NCI-H1417 treated with DMSO at 0.1 percent for 48 hours (cell line): ENCODE results near the gene PDE7B.

Experiments
- DNase-seq: peaks from one replicate; lab custom pipeline; 2025; lab: John Stamatoyannopoulos, UW

PDE7B gene

DNA sequence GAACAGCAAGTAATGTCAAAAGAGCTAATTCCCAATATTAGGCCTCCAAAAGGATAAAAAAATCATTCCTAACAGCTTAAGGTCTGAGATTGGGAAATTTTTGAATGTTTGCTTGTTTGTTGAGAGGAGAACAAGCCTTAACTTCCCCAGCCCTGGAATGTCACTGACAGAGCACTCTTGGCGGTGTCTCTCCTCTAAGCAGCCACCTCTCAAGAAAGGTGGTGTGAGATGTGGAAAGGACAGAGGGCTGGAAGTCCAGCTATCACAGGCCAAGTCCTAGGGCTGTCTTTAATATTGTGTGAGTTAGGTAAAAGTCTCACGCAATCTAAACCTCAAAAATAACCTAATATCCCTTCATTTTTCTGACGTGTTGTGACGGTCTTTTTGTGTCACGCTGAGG, 297.0 kb downstream of the PDE7B start:
- DNase-seq: no peak

DNA sequence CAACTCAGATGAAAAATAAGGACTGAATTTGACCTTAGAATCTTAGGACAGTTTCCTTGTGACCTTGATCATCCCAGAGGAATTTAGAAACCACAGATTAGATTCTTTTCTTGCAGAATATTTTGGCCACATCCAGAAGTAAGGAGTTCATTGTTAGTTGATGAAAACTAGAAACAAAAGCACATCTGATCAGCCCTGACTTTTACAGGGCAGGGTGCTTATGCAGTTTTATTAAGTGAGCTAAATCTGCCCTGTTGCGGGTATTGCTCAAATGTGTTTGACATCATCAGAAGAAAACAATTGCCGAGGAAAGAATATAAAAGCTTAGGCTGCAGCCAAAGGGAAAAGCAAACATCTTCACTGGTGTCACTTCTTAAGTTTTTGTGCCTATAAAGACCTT, 297.8 kb downstream of the PDE7B start:
- DNase-seq: no peak

DNA sequence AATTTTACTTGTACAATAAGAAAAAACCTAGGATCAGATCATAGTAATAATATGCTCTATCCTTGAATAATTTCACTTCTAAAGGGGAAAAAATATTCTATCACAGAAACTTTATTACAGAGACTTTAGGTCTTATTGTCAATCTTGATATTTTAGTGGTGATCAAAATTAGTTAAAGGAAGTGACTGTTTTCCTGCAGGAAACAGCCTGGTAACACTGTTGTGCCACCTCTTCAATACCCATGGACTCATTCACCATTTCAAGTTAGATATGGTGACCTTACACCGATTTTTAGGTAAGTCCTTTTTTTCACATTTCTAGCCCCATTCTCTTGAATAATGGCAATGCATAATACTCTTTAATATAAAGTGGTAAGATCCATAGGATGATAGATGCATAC, 299.5 kb downstream of the PDE7B start:
- no peak for DNase-seq

DNA sequence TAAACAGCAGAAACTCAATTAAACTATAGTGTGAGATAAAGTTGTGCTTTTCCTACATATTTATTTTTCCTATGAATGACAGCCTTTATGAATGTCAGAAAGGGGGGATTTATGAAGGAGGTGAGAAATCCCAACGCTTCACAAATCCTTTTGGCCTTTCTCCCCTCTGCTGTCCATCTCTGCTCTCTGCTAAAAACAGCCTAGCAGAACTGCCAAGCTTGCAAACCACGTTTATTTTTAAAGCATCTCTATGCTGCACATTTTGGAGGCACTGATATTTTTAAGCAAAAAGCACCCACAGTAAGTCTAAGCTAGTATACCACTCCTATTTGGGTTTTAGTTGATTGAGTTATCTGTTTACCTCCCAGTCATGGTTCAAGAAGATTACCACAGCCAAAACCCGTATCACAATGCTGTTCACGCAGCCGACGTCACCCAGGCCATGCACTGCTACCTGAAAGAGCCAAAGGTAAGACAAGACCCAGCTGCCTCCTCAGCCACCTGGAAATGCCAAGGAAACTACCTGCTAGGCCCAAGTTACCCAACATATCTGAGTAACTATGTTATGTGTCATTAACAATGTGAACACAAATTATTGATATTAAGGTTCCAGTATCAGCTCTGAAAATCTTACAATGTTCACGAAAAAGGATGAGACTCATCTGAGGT, 302.3 kb downstream of the PDE7B start:
- DNase-seq: no peak

DNA sequence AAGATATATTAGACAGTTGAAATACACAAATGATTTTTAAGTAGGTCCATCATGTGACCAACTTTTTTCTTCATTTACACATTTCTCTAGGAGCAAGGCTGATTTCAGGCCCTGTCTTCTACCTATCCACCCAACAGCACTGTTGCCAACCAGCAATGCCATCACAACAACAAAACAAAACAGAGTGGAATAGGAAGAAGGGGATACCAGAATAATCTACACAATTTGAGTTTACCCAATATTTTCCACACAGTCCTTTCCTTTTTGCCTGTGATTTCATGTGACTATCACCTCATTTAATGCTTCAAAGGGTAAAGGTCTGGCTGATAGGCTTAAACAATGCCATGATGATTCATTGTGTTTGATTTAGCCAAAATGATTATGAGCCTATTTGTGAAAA, 303.7 kb downstream of the PDE7B start:
- no peak for DNase-seq

DNA sequence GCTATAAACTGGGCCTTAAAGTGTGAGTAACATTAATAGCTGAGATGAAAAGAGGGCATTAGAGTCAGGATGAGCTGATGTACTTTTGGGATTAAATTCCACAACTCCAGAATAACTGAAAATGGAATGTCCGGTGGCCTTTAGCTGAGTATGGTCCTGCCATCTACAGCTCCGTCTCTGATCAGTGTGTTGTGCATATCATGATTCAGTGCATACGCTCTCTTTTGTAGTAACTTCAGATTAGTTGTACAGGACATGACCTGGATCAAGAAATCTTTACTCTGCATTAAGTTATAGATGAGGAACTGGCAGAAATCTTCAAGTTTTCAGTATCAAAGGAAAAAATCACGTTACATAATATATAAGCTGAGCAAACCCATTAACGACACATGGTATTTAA, 306.2 kb downstream of the PDE7B start:
- DNase-seq: no peak

DNA sequence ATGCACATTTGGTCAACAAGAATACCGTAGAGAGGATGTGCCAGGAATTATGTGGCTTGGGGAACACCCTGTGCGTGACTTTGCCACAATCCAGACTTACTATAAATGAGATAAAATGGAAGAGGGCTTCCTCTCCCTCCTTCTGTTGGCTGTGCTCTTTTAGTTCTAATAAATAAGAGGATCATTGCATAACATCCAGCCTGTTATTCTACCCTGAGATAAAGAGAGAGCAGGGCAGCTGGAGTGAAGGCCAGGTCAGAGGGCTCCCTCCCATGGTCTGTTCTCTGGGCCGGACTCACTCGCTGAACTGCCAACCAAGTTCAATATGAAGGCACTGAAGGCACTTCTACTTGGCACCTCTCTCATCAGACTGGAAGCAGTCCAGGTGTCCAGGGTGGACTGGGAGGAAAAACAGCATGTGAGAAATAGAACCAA, 306.9 kb downstream of the PDE7B start:
- no peak for DNase-seq

DNA sequence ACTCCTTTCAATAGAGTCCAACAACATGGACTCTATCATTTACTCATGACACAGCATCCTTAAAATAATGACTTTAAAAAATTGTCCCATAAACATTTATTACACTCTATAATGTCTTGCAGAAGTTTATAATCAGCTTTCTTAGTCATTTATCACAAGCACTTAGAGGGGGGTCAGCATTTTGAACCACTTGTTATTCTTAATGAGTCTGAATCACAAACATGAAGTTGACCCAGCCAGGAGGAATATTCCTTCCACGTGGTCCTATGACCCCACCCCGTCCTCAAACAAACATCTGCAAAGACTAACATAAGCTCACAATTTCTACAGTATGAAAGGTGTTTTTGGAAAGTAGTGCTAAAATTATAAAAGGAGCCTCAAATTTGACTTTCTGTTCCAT, 307.5 kb downstream of the PDE7B start:
- DNase-seq: no peak

DNA sequence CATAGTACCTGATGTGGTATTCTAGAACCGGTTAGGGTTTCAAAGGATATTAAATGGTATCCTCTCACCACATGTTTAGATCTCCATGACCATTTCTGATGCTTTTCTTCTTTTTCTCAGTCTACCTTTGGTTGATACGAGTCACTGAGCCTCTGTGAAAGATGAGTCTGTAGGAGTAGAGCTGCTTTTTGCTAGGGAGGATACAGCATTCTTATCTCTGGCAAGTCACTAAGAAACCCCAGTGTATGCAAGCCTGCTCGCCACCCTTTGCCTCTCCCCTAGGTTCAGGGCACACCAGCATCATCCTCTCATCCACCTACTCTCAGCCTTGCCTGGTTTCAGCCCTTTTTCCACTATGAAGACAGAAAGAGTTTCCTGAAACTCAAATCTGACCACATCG, 308.7 kb downstream of the PDE7B start:
- DNase-seq: no peak

DNA sequence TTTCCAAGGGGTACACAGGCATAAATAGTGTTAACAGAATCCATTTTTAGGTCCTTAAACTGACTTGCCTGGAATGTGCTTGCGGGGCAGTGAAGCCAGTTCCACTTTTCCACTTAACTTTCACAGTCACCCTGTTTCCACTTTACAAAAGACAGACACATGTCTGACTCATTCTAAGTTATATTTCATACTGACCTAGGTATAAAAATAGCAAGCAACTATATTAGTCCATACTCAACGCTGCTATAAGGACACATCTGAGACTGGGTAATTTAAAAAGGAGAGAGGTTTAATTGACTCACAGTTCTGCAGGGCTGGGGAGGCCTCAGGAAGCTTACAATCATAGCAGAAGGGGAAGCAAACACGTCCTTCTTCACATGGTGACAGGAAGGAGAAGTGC, 310.4 kb downstream of the PDE7B start:
- no peak for DNase-seq

DNA sequence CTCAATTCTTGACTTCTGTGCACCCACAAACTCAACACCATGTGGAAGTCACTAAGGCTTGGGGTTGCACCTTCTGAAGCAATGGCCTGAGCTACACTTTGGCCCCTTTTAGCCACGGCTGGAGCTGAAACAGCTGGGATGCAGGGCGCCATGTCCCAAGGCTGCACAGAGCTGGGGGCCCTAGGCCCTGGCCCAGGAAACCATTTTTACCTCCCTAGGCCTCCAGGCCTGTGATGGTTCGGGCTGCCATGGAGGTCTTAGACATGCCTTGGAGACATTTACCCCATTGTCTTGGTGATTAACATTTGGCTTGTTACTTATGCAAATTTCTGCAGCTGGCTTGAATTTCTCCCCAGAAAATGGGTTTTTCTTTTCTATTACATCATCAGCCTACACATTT, 311.8 kb downstream of the PDE7B start:
- DNase-seq: no peak

DNA sequence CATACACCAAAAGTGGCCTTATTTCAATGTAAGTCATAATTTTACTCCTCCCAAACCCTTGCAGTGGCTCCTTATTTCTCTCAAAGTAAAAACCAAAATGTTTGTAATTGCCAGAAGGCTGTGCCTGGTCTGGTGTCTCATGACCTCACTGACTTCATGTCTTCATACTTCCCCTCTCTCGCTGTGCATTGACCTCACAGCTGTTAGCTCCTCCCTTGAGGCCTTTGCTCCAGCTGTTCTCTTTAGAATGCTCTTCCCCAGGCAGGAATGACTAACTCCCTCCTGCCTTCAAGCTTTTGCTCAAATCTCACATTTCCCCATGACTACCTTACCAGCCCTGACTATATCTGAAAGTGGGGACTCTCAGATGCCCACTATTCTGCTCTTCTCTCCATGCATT, 315.3 kb downstream of the PDE7B start:
- DNase-seq: no peak

DNA sequence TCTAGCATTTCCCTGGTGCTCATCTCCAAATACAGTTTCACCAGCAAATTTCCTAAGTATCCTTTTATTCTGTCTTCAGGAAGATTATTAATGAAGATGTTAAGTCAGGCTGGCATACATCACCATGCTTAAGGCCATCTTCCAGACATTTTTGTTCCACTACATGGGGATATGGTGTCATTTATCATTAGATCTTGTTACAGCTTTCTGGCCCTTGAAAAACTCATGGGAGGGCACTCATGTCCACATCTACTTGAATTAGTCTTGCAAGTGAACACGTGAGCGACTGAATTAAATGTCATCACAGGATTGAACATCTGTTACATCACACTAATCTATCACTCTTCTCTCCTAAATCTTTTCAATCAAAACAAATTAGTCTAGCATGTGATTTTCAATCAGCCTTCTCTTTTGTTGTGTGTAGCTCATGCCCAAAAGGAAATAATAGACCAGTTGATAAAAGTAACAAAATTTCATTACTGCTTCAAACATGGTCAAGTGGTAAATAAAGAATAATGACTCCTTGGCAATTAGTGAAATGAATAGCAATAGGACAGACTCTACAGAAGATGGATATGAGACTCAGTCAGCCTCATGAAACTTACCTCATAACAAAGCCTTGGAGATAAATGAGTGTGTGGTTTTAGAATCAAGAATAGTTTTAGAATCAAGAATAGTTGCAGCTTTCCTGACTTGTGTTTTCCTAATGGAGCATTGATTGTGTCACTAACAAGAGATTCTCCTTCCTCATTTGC, 318.1 kb downstream of the PDE7B start:
- DNase-seq: no peak

DNA sequence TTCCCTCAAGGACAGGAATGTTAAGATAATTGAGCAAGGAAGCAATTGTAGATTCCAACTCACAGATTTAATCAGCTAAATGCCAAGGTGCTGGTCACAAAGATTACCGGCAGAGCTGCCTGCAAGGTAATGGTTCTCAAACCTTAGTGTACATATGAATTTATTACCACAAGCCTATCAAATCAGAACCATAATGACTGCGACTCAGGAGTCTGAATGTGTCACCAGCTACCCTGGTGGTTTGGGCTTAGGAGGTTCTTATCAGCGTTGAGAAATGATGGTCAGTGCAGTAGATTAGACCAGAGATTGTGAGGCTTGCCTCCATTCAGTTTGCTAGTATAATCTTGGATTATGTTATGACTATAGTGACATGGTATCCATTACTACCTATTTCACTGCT, 319.7 kb downstream of the PDE7B start:
- no peak for DNase-seq

DNA sequence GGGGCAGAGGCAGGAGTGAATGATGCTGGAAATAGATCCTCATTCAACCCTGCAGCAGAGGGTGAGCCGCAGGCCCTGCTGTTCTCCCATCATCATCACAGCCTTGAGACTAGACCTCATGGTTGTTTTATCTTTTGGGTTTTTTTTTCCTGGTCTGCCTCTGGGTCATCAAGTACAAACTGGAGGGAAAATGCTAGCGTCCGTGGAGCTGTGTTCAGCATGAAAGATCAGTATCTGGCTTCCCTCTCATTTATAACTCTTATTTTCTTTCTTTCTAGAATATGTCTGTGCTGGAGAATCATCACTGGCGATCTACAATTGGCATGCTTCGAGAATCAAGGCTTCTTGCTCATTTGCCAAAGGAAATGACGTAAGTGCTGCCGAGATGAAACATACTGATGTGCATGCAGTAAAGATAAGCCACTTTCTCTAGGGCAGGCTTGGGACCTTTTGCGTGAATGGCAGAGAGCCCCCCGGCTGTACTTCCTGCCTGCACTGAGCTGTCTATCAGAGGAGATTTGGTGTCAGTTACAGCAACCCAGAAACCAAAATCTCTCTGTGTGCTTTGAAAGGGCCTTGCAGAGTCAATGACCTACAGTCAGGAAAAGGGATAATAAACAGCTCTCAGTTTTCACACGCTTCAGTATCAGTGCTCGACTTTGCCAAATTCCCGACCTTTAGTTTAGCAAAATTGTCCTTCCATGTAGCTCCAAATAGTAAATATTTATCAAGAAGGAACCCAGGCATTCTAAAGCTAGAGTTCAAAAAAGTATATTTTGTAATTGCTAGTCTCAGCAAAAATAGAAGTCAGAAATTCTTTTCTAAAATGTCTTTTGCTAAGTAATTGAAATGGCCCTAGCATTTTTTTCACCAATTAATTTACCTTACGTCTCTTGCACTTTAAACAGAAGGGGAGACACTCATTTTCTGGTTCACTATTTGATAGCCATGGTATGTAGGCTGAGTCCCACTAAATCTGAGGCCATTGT, 322.3 kb downstream of the PDE7B start:
- DNase-seq: no peak

DNA sequence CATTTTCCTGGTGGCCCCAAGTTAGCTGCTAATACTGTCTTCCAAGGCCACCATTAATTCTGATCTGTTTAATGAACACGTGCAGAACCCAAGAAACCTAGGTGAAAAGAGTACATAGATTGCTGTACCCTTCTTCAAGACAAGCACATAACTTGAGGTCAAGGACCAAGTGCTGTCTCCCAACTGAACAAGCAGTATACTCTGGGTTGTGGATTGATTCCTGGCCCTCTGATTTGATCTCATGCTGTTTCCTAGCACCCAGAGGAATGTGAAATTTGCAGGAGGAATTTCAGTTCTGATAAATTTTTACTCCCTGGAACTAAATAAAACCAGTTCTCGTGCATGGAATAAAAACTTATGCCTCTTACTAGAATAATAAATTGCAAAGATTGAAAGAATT, 323.0 kb downstream of the PDE7B start:
- DNase-seq: no peak

DNA sequence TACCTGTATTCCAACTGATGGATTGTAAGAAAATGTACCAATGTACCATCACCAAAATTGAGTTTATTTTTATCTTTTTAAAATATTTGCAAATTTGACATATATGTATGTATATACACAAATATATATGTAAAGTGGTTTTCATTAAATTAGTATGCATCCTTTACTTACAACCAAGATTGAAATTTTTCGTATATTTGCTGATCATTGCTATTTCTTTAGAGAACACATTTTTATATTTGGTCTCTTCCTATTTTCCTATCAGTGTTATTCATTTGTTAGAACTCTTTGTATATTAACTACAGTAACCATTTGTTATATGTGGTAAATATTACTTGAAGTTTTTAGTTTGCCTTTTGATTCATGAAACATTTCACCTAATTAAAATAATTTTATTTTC, 324.4 kb downstream of the PDE7B start:
- DNase-seq: no peak

DNA sequence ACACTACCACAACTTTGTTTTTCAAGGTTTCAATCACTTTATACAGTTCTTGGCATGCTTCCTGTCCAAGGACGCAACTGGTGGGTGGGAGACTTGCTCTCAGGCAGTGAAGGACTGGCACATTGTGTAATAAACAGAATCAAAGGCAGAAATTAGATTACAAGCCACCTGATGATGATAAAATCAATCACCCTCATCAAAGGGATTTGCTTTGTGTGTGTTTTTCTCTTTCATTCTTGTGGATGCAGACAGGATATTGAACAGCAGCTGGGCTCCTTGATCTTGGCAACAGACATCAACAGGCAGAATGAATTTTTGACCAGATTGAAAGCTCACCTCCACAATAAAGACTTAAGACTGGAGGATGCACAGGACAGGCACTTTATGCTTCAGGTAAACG, 327.2 kb downstream of the PDE7B start:
- no peak for DNase-seq

DNA sequence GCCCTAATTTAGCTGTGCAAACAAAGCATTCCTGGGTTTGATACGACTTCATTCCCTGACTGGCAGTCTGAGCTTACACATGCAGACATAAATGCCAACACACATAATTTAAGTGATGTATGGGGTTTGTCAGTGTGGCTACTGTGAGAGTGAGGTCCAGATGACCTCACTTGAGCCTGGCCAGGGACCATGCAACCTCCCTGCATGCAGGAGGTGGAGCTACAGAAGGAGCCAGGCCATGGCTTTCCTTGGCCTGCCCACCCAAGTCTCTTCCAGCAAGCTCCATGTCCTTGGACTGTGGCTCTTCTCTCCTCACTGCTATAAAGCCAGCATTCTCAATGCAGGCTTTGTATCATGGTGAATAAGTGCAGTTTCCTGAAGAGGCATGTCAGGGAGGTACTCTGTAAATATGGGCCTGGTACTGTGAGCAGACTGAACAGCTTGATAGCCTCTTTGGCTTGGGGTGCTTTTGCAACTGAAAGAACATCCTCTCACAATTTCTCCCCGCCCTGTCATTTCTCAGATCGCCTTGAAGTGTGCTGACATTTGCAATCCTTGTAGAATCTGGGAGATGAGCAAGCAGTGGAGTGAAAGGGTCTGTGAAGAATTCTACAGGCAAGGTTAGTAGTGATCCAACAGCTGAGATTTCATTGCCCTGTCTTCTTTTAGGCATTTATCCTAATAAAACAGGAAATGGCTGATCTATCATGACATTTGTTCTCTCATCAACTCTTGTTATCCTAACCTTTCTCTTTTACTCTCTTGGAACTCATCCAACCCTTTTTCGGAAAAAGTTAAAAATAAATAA, 329.4 kb downstream of the PDE7B start:
- no peak for DNase-seq

DNA sequence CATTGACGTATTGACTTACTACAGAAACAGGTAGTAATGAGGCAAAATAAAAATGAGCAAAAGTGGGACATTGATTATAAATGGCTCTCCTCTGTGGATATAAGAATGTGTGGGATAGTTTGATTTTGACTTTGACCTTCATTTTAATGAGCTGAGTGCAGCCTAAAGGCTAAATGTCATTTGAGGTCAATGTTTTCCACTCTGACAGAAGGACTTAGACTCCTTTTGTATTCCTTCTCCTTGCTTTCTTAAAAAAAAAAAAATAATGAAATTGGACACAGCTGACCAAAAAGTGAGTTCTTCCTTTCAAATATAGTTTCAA, 330.0 kb downstream of the PDE7B start:
- DNase-seq: no peak

DNA sequence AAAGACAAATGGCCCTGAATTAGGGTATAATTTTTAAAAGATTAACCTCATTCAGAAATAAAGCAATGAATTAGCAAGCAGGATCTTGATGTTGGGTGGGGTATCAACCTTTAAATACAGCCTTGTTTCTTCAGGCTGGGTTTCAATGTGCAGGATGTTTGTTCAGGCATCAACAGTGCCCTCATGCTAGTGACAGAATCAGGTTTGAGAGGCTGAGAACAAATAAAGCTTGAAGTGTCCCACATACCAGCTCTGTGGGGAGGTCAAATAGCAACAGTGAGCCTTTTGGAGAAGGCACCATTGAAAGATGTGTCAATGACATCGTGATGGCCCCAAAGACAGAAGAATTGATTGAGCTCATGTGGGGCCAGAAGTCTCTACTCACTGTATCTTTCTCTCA, 330.4 kb downstream of the PDE7B start:
- DNase-seq: no peak

DNA sequence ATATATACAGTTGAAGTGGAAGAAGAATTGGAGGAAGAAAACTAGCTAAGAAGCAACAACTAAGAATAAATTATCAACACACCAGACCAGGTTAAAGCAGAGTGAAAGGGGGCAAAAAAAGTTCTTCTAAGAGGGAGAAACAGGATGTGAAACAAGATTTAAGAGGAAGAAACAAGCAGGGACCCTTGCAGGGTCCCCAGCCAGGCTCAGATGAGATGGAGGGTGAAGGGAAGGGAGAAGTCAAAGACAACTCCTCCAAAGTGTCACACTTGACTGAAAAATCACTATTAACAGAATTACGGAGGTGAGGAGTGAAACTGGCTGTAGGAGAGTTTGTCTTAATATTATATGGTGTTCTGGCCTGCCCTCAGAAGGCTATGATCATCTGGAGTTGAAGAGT, 333.2 kb downstream of the PDE7B start:
- no peak for DNase-seq
